HCT116 (cell line): ENCODE results near the gene MLXIPL. TPM values are rescaled to one million over a fixed set of nuclear protein-coding genes. Genes with fewer than 3 reads are reported as not detected.

ENCODE experiments used
- ATAC-seq: fragments of 200-7000 bp; cut with Tn5 transposase; 2 replicates; pipeline ENCODE4 v1.9.1; 2020; ENCODE audit warnings: mild to moderate bottlenecking, moderate library complexity
- BruUV-seq: library from RNA; stranded (reverse); fragments of 400-500 nt; replicated peaks from 2 replicates; lab custom pipeline; 2021; lab: Mats Ljungman, UMichigan
- CTCF ChIA-PET: fragments of 300-600 bp; sonication (Branson Sonifier 250); formaldehyde crosslinking; loops from one replicate; lab custom pipeline; 2021; ENCODE audit warnings: antibody characterized with exemption; lab: Charles Lee
- POLR2A ChIA-PET: fragments of 300-600, 350-600 bp; sonication (Branson Sonifier 250); formaldehyde crosslinking; loops from one replicate; lab custom pipeline; 2021; ENCODE audit warnings: antibody characterized with exemption; lab: Charles Lee
- RAD21 ChIA-PET, 2 experiments: fragments of 300-600 bp; sonication (Branson Sonifier 250); formaldehyde crosslinking; loops; one replicate each; lab custom pipeline; 2023; ENCODE audit warnings: low total read pairs in 2 of 2; ENCODE audit not compliant: uncharacterized antibody in 2 of 2, unreplicated experiment in 2 of 2, low non-redundant PET in 1 of 2; lab: Charles Lee
- DNase-seq: peaks from one replicate; pipeline ENCODE4 v3.0.0-alpha.2; 2010; ENCODE audit warnings: low read depth, low spot score
- H2AFZ ChIP-seq: fragments of 200-600 bp; shearing (Covaris generic), sonication (generic); 2 replicates; pipeline ENCODE4 v1.6.1; 2017; ENCODE audit warnings: low read depth, mixed run types, mixed read lengths, antibody characterized with exemption, low read length; ENCODE audit not compliant: poor library complexity, severe bottlenecking
- H3K27ac ChIP-seq: 2 replicates; pipeline ENCODE4 v1.5.1; 2012; ENCODE audit warnings: low read depth, low read length
- H3K27me3 ChIP-seq: fragments of 200-600 bp; sonication (generic); 2 replicates; pipeline ENCODE4 v1.6.1; 2016; ENCODE audit warnings: mixed run types, low read length, mixed read lengths; ENCODE audit not compliant: insufficient read depth
- H3K36me3 ChIP-seq, 2 experiments: fragments of 200-500 bp in 1 of 2; fragments of 200-600 bp in 1 of 2; sonication (Bioruptor generic) in 1 of 2; sonication (generic) in 1 of 2; 2 replicates each; pipeline versions ENCODE4 v1.5.1 to v1.6.1; 2014 to 2016; ENCODE audit warnings: low read length in 2 of 2, inconsistent platforms in 1 of 2, mixed read lengths in 1 of 2, mixed run types in 1 of 2; ENCODE audit not compliant: insufficient read depth in 2 of 2, control insufficient read depth in 1 of 2
- H3K4me1 ChIP-seq, 2 experiments: fragments of 200-600 bp in 1 of 2; sonication (generic) in 1 of 2; 2 replicates each; pipeline versions ENCODE4 v1.5.1 to v1.6.1; 2012 to 2017; ENCODE audit warnings: low read length in 2 of 2, inconsistent platforms in 1 of 2, mild to moderate bottlenecking in 1 of 2, mixed read lengths in 1 of 2, mixed run types in 1 of 2, moderate library complexity in 1 of 2; ENCODE audit not compliant: insufficient read depth in 2 of 2, control insufficient read depth in 1 of 2
- H3K4me2 ChIP-seq: fragments of 200-600 bp; sonication (generic); 2 replicates; pipeline ENCODE4 v1.6.1; 2017; ENCODE audit warnings: mixed run types, low read length, mixed read lengths
- H3K4me3 ChIP-seq, 2 experiments: fragments of 200-600 bp in 1 of 2; sonication (generic) in 1 of 2; replicated peaks in 1 of 2; 2 replicates each; pipeline ENCODE4 v1.5.1; 2011 to 2016; ENCODE audit warnings: low read length in 2 of 2, control low read depth in 1 of 2, low read depth in 1 of 2, mild to moderate bottlenecking in 1 of 2, mixed read lengths in 1 of 2, mixed run types in 1 of 2
- H3K79me2 ChIP-seq: fragments of 200-600 bp; sonication (generic); 2 replicates; pipeline ENCODE4 v1.6.1; 2017; ENCODE audit warnings: mild to moderate bottlenecking, mixed run types, low read length, moderate library complexity, mixed read lengths; ENCODE audit not compliant: insufficient read depth
- H3K9ac ChIP-seq: fragments of 200-600 bp; sonication (generic); 2 replicates; pipeline ENCODE4 v1.6.1; 2016; ENCODE audit warnings: low read length, mixed read lengths
- H3K9me2 ChIP-seq: fragments of 200-600 bp; sonication (generic), shearing (Covaris generic); 2 replicates; pipeline ENCODE4 v1.6.1; 2017; ENCODE audit warnings: mixed run types, mild to moderate bottlenecking, moderate library complexity; ENCODE audit not compliant: insufficient read depth
- H3K9me3 ChIP-seq, 2 experiments: fragments of 200-500 bp in 1 of 2; fragments of 200-600 bp in 1 of 2; sonication (Bioruptor generic) in 1 of 2; sonication (generic) in 1 of 2; 2 replicates each; pipeline ENCODE4 v1.6.1; 2014 to 2017; ENCODE audit warnings: low read length in 2 of 2, mixed read lengths in 2 of 2, inconsistent platforms in 1 of 2, low read depth in 1 of 2, mild to moderate bottlenecking in 1 of 2, mixed run types in 1 of 2, moderate library complexity in 1 of 2; ENCODE audit not compliant: control insufficient read depth in 1 of 2, insufficient read depth in 1 of 2
- H4K20me1 ChIP-seq: fragments of 200-600 bp; sonication (generic), shearing (Covaris generic); 2 replicates; pipeline ENCODE4 v1.6.1; 2017; ENCODE audit warnings: mixed run types, mild to moderate bottlenecking, moderate library complexity; ENCODE audit not compliant: insufficient read depth
- ELF1 ChIP-seq: IDR thresholded peaks from 2 replicates; pipeline ENCODE4 v1.6.1; 2012; ENCODE audit warnings: low read depth, borderline replicate concordance
- JUND ChIP-seq: IDR thresholded peaks from 2 replicates; pipeline ENCODE4 v1.6.1; 2012
- SIN3A ChIP-seq: IDR thresholded peaks from 2 replicates; pipeline ENCODE4 v1.6.1; 2012; ENCODE audit warnings: low read depth
- SRF ChIP-seq: IDR thresholded peaks from 2 replicates; pipeline ENCODE4 v1.6.1; 2012; ENCODE audit warnings: low read depth
- ZNF274 ChIP-seq: fragments of 200-500 bp; sonication (Bioruptor generic); IDR thresholded peaks from 2 replicates; pipeline ENCODE4 v1.6.1; 2014; ENCODE audit warnings: mild to moderate bottlenecking, low read depth, low read length, inconsistent platforms
- intact Hi-C: fragments of 100-400 bp; cut with micrococcal nuclease; formaldehyde crosslinking; loops from 2 replicates; pipeline ENCODE4 v1.10.0; 2022
- total RNA-seq: library from RNA; stranded (reverse); gene quantifications from one replicate; pipeline ENCODE4 v1.2.1, GENCODE V29; 2021; ENCODE audit not compliant: unreplicated experiment

Gene MLXIPL
- total RNA-seq, 1 experiment from 2014 or later = 79.4 TPM

DNA sequence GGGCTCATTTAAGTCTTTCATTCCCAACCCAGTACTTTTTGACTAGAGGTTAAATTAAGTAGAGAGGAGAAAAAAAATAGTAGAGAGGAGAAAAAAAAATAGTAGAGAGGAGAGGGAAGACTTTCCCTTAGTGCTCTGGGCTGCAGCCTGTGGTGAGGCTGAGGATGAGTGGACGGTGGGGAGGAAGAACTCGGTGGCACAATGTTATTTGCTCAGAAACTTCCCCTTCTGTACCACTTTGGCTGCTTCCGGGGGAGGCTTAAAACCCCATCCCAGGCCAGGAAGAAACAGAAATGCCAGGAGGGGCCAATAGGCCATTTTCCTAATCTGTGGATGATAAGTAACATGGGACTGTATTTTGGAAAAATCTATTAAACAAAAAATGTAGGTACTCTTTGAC, 14.6 kb upstream of the MLXIPL start:
- Histone ChIP-seq H4K20me1 (no peaks in the 10 kb centered on the region), H3K4me3 (no peak overlapping the region), H3K9me2 (no peaks in the 10 kb centered on the region), H3K9me3 (no peaks in the 10 kb centered on the region), H3K36me3 (no peaks in the 10 kb centered on the region), H3K4me1 (peaks cover 34 to 41% of the 10 kb centered on the region in 2 experiments), H3K27me3 (no peaks in the 10 kb centered on the region), H2AFZ (no peak overlapping the region), H3K27ac (no peak overlapping the region), H3K9ac (no peak overlapping the region), H3K4me2 (no peak overlapping the region), H3K79me2 (no peaks in the 10 kb centered on the region; the same call in 1 of the 2 replicates)
- ChIA-PET POLR2A (no interaction called here), CTCF (interaction anchor here (2.0 kb wide), 1 partner anchor 10 kb away, joined by 4 read pairs; no protein-coding TSS in a partner anchor), RAD21 (no interaction called here)
- no peak for ATAC-seq
- no peak for DNase-seq
- TF ChIP-seq SRF = no peak
- no TSS peak for BruUV-seq
- intact Hi-C loops = no loop called here

DNA sequence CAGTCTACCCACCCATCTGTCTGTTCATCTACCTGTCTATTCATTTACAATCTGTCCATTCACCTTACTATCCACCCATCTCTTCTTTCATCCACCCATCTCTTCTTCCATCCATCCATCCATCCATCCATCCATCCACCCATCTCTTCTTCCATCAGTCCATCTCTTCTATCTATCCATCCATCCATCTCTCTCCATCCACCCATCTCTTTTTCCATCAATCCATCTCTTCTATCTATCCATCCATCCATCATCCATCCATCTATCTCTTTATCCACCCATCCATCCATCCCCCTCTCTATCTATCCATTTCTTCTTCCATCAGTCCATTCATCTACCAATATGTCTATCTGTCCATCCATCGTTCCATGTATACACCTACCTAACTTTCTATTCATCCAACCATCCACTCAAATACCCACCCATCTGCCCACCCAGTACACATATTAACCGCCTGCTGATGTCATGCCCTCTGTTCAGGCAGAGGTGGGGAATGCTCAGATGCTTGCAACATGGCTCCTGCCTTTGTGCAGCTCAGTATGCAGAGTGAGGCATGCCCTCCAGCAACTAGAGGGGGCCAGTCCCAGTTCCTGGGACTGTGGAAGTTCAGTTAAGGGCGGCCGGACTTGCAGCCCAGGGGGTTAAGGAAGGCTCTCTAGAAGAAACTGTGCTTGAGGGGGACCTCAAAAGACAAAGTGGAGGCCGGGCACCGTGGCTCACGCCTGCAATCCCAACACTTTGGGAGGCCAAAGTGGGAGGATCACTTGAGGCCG, 11.3 kb upstream of the MLXIPL start:
- Histone ChIP-seq H3K4me3 (no peak overlapping the region), H3K79me2 (no peaks in the 10 kb centered on the region; the same call in 1 of the 2 replicates), H3K4me2 (peak overlapping the region; percentile 84), H3K27ac (peak overlapping the region; percentile 94), H3K36me3 (no peaks in the 10 kb centered on the region), H3K9me2 (no peaks in the 10 kb centered on the region), H3K9me3 (no peaks in the 10 kb centered on the region), H3K27me3 (no peaks in the 10 kb centered on the region), H4K20me1 (no peaks in the 10 kb centered on the region), H3K4me1 (peaks cover 44 to 70% of the 10 kb centered on the region in 2 experiments), H3K9ac (peak overlapping the region; percentile 47), H2AFZ (no peak overlapping the region)
- DNase-seq = no peak
- ATAC-seq = peak; percentile 42
- ChIA-PET POLR2A (interaction anchor here (0.9 to 2.7 kb wide), 6 partner anchors 10 to 33 kb away, joined by 3 to 16 read pairs (median 6); partner anchors contain the start of gene MLXIPL), RAD21 (interaction anchor here (0.5 to 1.0 kb wide), 2 partner anchors 12 to 737 kb away, joined by 3 to 4 read pairs; partner anchors contain the start of gene MLXIPL (in 1 of the 2)), CTCF (interaction anchor here (0.9 to 1.6 kb wide), 2 partner anchors 29 kb away, joined by 4 to 7 read pairs; no protein-coding TSS in a partner anchor)
- no peak for TF ChIP-seq ZNF274
- TF ChIP-seq JUND = no peak
- no peak for TF ChIP-seq SIN3A
- TF ChIP-seq ELF1 = no peak
- intact Hi-C loops = no loop called here
- TSS peak; percentile 47 for BruUV-seq
